ENCODE data around the gene ANKK1. TPM values are rescaled to one million over a fixed set of nuclear protein-coding genes. Genes with fewer than 3 reads are reported as not detected.

The ANKK1 gene
- total and polyA plus RNA-seq, 2 donors from 2014 or later: 0.19 to 0.60 TPM

- Histone ChIP-seq H3K4me3 (ENCODE audit: low read length in 3 of 3) (no peak overlapping the region), H3K9me3 (ENCODE audit: control insufficient read depth in 2 of 3, insufficient read depth in 1 of 3, low read length in 3 of 3) (no peaks in the 10 kb centered on the region), H3K4me1 (ENCODE audit: control insufficient read depth in 2 of 3, insufficient read depth in 2 of 3, low read depth in 1 of 3, low read length in 3 of 3) (no peaks in the 10 kb centered on the region), H3K36me3 (ENCODE audit: control insufficient read depth in 2 of 3, insufficient read depth in 3 of 3, low read length in 3 of 3) (peaks cover 0 to 13% (median 0%) of the 10 kb centered on the region in 3 donors), H3K9ac (ENCODE audit: low read length in 3 of 3) (no peak overlapping the region), H3K27me3 (ENCODE audit: control insufficient read depth, insufficient read depth, low read length) (no peaks in the 10 kb centered on the region), H3K27ac (ENCODE audit: low read depth in 2 of 2, low read length in 2 of 2) (no peak overlapping the region)
- DNase-seq: no peak
- intact Hi-C loops (cut with DNase I): no loop called here
- TF ChIP-seq CTCF (IDR thresholded peaks at IDR 0.05; ENCODE audit: borderline replicate concordance, extremely low read depth, insufficient read depth): no peak
- FAIRE-seq: no peak
Measured at GRCh38 chr11:113373981-113374560, 13.5 kb upstream of the ANKK1 start.

- no peak overlapping the region for H3K4me3 ChIP-seq (ENCODE audit: low read length in 3 of 3)
- no peak for TF ChIP-seq CTCF (IDR thresholded peaks at IDR 0.05; ENCODE audit: borderline replicate concordance, extremely low read depth, insufficient read depth)
- H3K27me3 ChIP-seq (ENCODE audit: control insufficient read depth, insufficient read depth, low read length): no peaks in the 10 kb centered on the region
- no peaks in the 10 kb centered on the region for H3K4me1 ChIP-seq (ENCODE audit: control insufficient read depth in 2 of 3, insufficient read depth in 2 of 3, low read depth in 1 of 3, low read length in 3 of 3)
- FAIRE-seq (no peak), DNase-seq (no peak)
- no peak overlapping the region for H3K27ac ChIP-seq (ENCODE audit: low read depth in 2 of 2, low read length in 2 of 2)
- H3K9ac ChIP-seq (ENCODE audit: low read length in 3 of 3): no peak overlapping the region
- intact Hi-C loops (cut with DNase I): no loop called here
- H3K36me3 ChIP-seq (ENCODE audit: control insufficient read depth in 2 of 3, insufficient read depth in 3 of 3, low read length in 3 of 3): peaks cover 0 to 8% (median 0%) of the 10 kb centered on the region in 3 donors
- H3K9me3 ChIP-seq (ENCODE audit: control insufficient read depth in 2 of 3, insufficient read depth in 1 of 3, low read length in 3 of 3): no peaks in the 10 kb centered on the region
Measured at GRCh38 chr11:113375402-113375801, 12.2 kb upstream of the ANKK1 start.

- no peak for FAIRE-seq
- no peak for TF ChIP-seq CTCF (IDR thresholded peaks at IDR 0.05; ENCODE audit: borderline replicate concordance, extremely low read depth, insufficient read depth)
- intact Hi-C loops (cut with DNase I): no loop called here
- peak in 1 of 5 donors; percentile 57 for DNase-seq
- Histone ChIP-seq H3K27ac (ENCODE audit: low read depth in 2 of 2, low read length in 2 of 2) (no peak overlapping the region), H3K9me3 (ENCODE audit: control insufficient read depth in 2 of 3, insufficient read depth in 1 of 3, low read length in 3 of 3) (no peaks in the 10 kb centered on the region), H3K27me3 (ENCODE audit: control insufficient read depth, insufficient read depth, low read length) (no peaks in the 10 kb centered on the region), H3K36me3 (ENCODE audit: control insufficient read depth in 2 of 3, insufficient read depth in 3 of 3, low read length in 3 of 3) (peaks cover 0 to 8% (median 0%) of the 10 kb centered on the region in 3 donors), H3K9ac (ENCODE audit: low read length in 3 of 3) (no peak overlapping the region), H3K4me1 (ENCODE audit: control insufficient read depth in 2 of 3, insufficient read depth in 2 of 3, low read depth in 1 of 3, low read length in 3 of 3) (no peaks in the 10 kb centered on the region), H3K4me3 (ENCODE audit: low read length in 3 of 3) (no peak overlapping the region)
Measured at GRCh38 chr11:113376156-113376555, 11.4 kb upstream of the ANKK1 start.
